ENCODE results near the gene UBTD2. TPM values are rescaled to one million over a fixed set of nuclear protein-coding genes. Genes with fewer than 3 reads are reported as not detected.

The UBTD2 gene
- polyA plus RNA-seq, 1 donor from 2014 or later = 89.9 TPM

GRCh38 chr5:172185096-172185461 lies 98.5 kb downstream of the UBTD2 start:
- Histone ChIP-seq H4K20me1 (ENCODE audit: insufficient read depth) (no peaks in the 10 kb centered on the region), H3K9me3 (ENCODE audit: low read length) (no peaks in the 10 kb centered on the region), H3F3A (ENCODE audit: insufficient read depth, low read length, poor library complexity, severe bottlenecking) (no peaks in the 10 kb centered on the region), H3K27me3 (ENCODE audit: insufficient read depth, low read depth, low read length) (peaks cover 13% of the 10 kb centered on the region), H2AFZ (ENCODE audit: low read depth, low read length) (no peak overlapping the region), H3K4me2 (ENCODE audit: low read length) (no peak overlapping the region), H3K79me2 (replicated peaks; ENCODE audit: insufficient read depth, low read length) (no peaks in the 10 kb centered on the region), H3K9ac (ENCODE audit: low read length) (no peak overlapping the region), H3K27ac (ENCODE audit: low read length) (no peak overlapping the region), H3K4me3 (ENCODE audit: low read length) (no peak overlapping the region), H3K36me3 (ENCODE audit: insufficient read depth, low read length) (no peaks in the 10 kb centered on the region), H3K9me2 (ENCODE audit: insufficient read depth, low read length) (no peaks in the 10 kb centered on the region)
- TF ChIP-seq EZH2 (IDR thresholded peaks at IDR 0.05; ENCODE audit: borderline replicate concordance, insufficient read depth, low read length, poor library complexity, severe bottlenecking) (no peak), RAD21 (conservative IDR thresholded peaks at IDR 0.05) (no peak), MXI1 (conservative IDR thresholded peaks at IDR 0.05; ENCODE audit: poor library complexity, severe bottlenecking) (no peak)

DNA sequence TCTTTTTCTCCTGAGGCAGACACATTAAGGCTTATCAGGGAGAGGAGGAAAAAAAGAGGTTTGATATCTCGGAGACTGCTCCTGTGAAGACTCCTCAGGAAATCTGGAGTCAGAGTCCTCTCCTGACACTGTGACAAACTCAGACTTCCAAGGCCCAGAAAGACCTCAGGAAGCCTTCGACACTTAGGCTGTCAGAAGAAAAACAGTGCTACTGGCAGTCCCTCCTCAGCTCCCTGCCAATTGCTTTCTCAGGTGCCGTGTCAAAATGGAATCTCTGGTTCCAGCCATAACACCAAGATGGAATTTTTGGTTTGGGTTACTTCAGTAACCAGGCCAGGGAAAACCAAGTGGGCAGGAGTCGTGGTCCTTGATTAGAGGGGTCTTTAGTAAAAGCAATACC lies 99.7 kb downstream of the UBTD2 start:
- no peak overlapping the region for H3K9ac ChIP-seq (ENCODE audit: low read length)
- no peaks in the 10 kb centered on the region for H3K36me3 ChIP-seq (ENCODE audit: insufficient read depth, low read length)
- H3K4me3 ChIP-seq (ENCODE audit: low read length) = no peak overlapping the region
- no peak overlapping the region for H3K27ac ChIP-seq (ENCODE audit: low read length)
- H3K9me3 ChIP-seq (ENCODE audit: low read length) = no peaks in the 10 kb centered on the region
- no peak overlapping the region for H3K4me2 ChIP-seq (ENCODE audit: low read length)
- TF ChIP-seq, protein P1, sequence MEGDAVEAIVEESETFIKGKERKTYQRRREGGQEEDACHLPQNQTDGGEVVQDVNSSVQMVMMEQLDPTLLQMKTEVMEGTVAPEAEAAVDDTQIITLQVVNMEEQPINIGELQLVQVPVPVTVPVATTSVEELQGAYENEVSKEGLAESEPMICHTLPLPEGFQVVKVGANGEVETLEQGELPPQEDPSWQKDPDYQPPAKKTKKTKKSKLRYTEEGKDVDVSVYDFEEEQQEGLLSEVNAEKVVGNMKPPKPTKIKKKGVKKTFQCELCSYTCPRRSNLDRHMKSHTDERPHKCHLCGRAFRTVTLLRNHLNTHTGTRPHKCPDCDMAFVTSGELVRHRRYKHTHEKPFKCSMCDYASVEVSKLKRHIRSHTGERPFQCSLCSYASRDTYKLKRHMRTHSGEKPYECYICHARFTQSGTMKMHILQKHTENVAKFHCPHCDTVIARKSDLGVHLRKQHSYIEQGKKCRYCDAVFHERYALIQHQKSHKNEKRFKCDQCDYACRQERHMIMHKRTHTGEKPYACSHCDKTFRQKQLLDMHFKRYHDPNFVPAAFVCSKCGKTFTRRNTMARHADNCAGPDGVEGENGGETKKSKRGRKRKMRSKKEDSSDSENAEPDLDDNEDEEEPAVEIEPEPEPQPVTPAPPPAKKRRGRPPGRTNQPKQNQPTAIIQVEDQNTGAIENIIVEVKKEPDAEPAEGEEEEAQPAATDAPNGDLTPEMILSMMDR (IDR thresholded peaks at IDR 0.05; ENCODE audit: poor library complexity, severe bottlenecking) = no peak
- no peak for TF ChIP-seq EP300 (conservative IDR thresholded peaks at IDR 0.05; ENCODE audit: poor library complexity, severe bottlenecking)
- TF ChIP-seq MXI1 (conservative IDR thresholded peaks at IDR 0.05; ENCODE audit: poor library complexity, severe bottlenecking) = no peak
- TF ChIP-seq REST (IDR thresholded peaks at IDR 0.05; ENCODE audit: borderline replicate concordance) = no peak
- TF ChIP-seq POLR2AphosphoS5 (IDR thresholded peaks at IDR 0.05) = no peak
- TF ChIP-seq EZH2 (IDR thresholded peaks at IDR 0.05; ENCODE audit: borderline replicate concordance, insufficient read depth, low read length, poor library complexity, severe bottlenecking) = no peak
- TF ChIP-seq TAF1 (IDR thresholded peaks at IDR 0.05; ENCODE audit: low read depth) = no peak
- TF ChIP-seq RAD21 (conservative IDR thresholded peaks at IDR 0.05) = no peak
- no peak for TF ChIP-seq SMC3 (conservative IDR thresholded peaks at IDR 0.05; ENCODE audit: poor library complexity)
- no peaks in the 10 kb centered on the region for H3K79me2 ChIP-seq (replicated peaks; ENCODE audit: insufficient read depth, low read length)
- no peaks in the 10 kb centered on the region for H4K20me1 ChIP-seq (ENCODE audit: insufficient read depth)
- H3F3A ChIP-seq (ENCODE audit: insufficient read depth, low read length, poor library complexity, severe bottlenecking) = no peaks in the 10 kb centered on the region
- no peak overlapping the region for H2AFZ ChIP-seq (ENCODE audit: low read depth, low read length)
- H3K9me2 ChIP-seq (ENCODE audit: insufficient read depth, low read length) = no peaks in the 10 kb centered on the region
- peaks cover 13% of the 10 kb centered on the region for H3K27me3 ChIP-seq (ENCODE audit: insufficient read depth, low read depth, low read length)

DNA sequence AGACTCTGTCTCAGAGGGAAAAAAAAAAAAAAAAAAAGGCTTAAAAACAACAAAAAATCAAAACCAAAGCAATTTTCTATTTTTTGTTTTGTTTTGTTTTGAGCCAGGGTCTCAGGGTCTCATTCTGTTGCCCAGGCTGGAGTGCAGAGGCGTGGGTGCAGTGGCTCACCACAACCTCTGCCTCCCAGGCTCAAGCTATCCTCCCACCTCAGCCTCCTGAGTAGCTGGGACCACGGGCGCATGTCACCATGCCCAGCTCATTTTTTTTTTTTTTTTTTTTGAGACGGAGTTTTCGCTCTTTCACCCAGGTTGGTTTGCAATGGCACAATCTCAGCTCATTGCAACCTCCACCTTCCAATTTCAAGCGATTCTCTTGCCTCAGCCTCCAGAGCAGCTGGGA lies 101.3 kb downstream of the UBTD2 start:
- Histone ChIP-seq H3K79me2 (replicated peaks; ENCODE audit: insufficient read depth, low read length) (no peaks in the 10 kb centered on the region), H3K27ac (ENCODE audit: low read length) (no peak overlapping the region), H2AFZ (ENCODE audit: low read depth, low read length) (no peak overlapping the region), H3K4me3 (ENCODE audit: low read length) (no peak overlapping the region), H3K27me3 (ENCODE audit: insufficient read depth, low read depth, low read length) (peaks cover 7% of the 10 kb centered on the region), H3K9me3 (ENCODE audit: low read length) (no peaks in the 10 kb centered on the region), H4K20me1 (ENCODE audit: insufficient read depth) (no peaks in the 10 kb centered on the region), H3K36me3 (ENCODE audit: insufficient read depth, low read length) (no peaks in the 10 kb centered on the region), H3K9me2 (ENCODE audit: insufficient read depth, low read length) (no peaks in the 10 kb centered on the region), H3K9ac (ENCODE audit: low read length) (no peak overlapping the region), H3F3A (ENCODE audit: insufficient read depth, low read length, poor library complexity, severe bottlenecking) (no peaks in the 10 kb centered on the region), H3K4me2 (ENCODE audit: low read length) (no peak overlapping the region)
- TF ChIP-seq EZH2 (IDR thresholded peaks at IDR 0.05; ENCODE audit: borderline replicate concordance, insufficient read depth, low read length, poor library complexity, severe bottlenecking) (no peak), POLR2AphosphoS5 (IDR thresholded peaks at IDR 0.05) (no peak), EP300 (conservative IDR thresholded peaks at IDR 0.05; ENCODE audit: poor library complexity, severe bottlenecking) (no peak), RAD21 (conservative IDR thresholded peaks at IDR 0.05) (no peak), REST (IDR thresholded peaks at IDR 0.05; ENCODE audit: borderline replicate concordance) (no peak), MXI1 (conservative IDR thresholded peaks at IDR 0.05; ENCODE audit: poor library complexity, severe bottlenecking) (no peak)
- TF ChIP-seq, protein P1 (IDR thresholded peaks at IDR 0.05; ENCODE audit: poor library complexity, severe bottlenecking) = no peak
